Activated naive CD4-positive, alpha-beta T cell treated with anti-CD3 and anti-CD28 coated beads, Interleukin-2, amount 10 ng/mL, durations not matched to agents 7 days and 5 days (primary cell): ENCODE results near the gene RERE.

ENCODE experiments used
- CTCF ChIA-PET: fragments of 350-600 bp; sonication (Branson Sonifier 250); formaldehyde crosslinking; loops from one replicate; lab custom pipeline; 2021; ENCODE audit warnings: antibody characterized with exemption; lab: Charles Lee
- DNase-seq: peaks from one replicate; pipeline ENCODE4 v3.0.0-alpha.2; 2020
- H3K27ac Mint-ChIP-seq: one replicate; pipeline ENCODE4 v1.8.0; 2021; ENCODE audit warnings: mild to moderate bottlenecking, moderate library complexity, mixed read lengths
- H3K27me3 Mint-ChIP-seq: one replicate; pipeline ENCODE4 v1.8.0; 2021; ENCODE audit warnings: mild to moderate bottlenecking, mixed read lengths
- H3K36me3 Mint-ChIP-seq: one replicate; pipeline ENCODE4 v1.8.0; 2021; ENCODE audit warnings: mixed read lengths
- H3K4me1 Mint-ChIP-seq: one replicate; pipeline ENCODE4 v1.8.0; 2021; ENCODE audit warnings: mixed read lengths
- H3K4me3 Mint-ChIP-seq: one replicate; pipeline ENCODE4 v1.8.0; 2021; ENCODE audit warnings: mild to moderate bottlenecking, moderate library complexity, mixed read lengths
- H3K9me3 Mint-ChIP-seq: one replicate; pipeline ENCODE4 v1.8.0; 2021; ENCODE audit warnings: mixed read lengths

The RERE gene

DNA sequence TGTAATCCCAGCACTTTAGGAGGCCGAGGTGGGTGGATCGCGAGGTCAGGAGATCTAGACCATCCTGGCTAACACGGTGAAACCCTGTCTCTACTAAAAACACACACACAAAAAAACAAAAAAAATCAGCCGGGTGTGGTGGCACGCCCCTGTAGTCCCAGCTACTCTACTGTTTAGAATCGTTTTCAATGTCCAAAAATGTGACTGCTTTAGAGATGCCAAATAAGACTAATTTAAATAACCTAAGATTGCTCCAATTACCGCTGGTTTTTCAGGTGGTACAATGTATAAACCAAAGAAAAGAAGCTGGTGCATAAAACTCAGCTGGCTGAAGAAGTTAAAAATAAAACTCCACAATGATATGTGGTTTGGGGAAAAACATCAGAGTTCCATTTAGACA is 132.0 kb downstream of the RERE start:
- Mint-ChIP-seq H3K4me1 (peaks cover 47% of the 10 kb centered on the region), H3K27ac (no peak overlapping the region), H3K36me3 (peaks cover 17% of the 10 kb centered on the region), H3K27me3 (no peaks in the 10 kb centered on the region), H3K4me3 (no peak overlapping the region), H3K9me3 (no peaks in the 10 kb centered on the region)
- DNase-seq = no peak
- CTCF ChIA-PET = interaction anchor here (3.2 kb wide), 1 partner anchor 14 kb away, joined by 10 read pairs; no protein-coding TSS in a partner anchor

DNA sequence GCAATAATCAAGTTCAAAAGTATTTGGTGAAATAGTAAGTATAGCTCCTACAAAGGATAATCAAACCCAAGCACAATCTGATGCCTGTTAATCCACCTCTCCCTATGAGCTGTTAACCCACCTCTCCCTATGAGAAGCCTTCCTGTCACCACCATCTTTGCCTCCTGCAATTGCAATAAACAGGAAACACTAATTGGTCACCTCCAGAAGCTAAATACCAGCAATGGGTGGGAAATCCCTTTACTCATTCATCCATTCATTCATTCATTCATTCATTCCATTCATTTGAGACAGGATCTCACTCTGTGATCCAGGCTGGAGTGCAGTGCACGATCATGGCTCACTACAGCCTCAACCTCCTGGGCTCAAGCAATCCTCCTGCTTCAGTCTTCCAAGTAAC is 132.8 kb downstream of the RERE start:
- no peaks in the 10 kb centered on the region for H3K9me3 Mint-ChIP-seq
- no peak overlapping the region for H3K4me3 Mint-ChIP-seq
- no peak for DNase-seq
- CTCF ChIA-PET = interaction anchor here (3.2 kb wide), 1 partner anchor 13 kb away, joined by 10 read pairs; no protein-coding TSS in a partner anchor
- no peaks in the 10 kb centered on the region for H3K27me3 Mint-ChIP-seq
- no peak overlapping the region for H3K27ac Mint-ChIP-seq
- peaks cover 11% of the 10 kb centered on the region for H3K36me3 Mint-ChIP-seq
- H3K4me1 Mint-ChIP-seq = peaks cover 45% of the 10 kb centered on the region

DNA sequence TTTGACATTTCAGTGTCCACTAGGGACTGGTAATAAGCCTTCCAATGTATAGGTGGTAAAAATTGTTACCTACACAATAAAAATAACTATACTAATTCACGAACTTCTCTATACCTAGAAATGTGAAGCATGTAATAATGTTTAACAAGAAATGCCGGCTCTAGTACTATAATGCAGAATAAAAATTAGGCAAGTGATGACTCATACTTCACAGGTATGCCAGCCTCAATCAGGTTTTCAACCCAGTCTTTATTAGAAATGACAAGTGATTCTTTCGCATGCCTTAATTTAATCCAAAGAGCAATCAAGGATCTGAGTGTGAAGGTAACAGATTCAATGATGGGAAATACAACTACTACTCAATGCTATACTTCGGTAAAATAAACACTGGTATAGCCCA is 134.9 kb downstream of the RERE start:
- H3K27me3 Mint-ChIP-seq = no peaks in the 10 kb centered on the region
- H3K4me1 Mint-ChIP-seq = peaks cover 40% of the 10 kb centered on the region
- no peaks in the 10 kb centered on the region for H3K9me3 Mint-ChIP-seq
- H3K27ac Mint-ChIP-seq = no peak overlapping the region
- no peak overlapping the region for H3K4me3 Mint-ChIP-seq
- CTCF ChIA-PET = no interaction called here
- H3K36me3 Mint-ChIP-seq = peaks cover 17% of the 10 kb centered on the region
- no peak for DNase-seq

DNA sequence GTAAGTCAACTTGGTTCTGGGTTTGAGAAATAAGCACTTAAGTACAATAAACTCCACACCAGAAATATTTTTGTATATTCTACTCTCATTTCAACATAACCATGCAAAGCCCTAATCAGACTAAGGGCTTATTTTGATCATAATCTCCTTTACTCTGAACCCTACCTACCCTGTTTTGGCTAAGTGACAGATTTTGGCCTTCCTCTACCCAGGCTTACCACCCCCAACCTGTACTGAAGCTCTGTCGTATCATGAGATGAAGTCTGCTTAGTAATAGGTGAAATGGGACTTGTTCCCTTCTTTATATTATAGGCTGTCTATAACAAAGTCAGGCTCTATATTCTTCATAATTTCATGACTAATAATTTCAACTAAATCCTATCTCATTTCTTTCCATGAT is 135.5 kb downstream of the RERE start:
- Mint-ChIP-seq H3K4me3 (no peak overlapping the region), H3K4me1 (peaks cover 36% of the 10 kb centered on the region), H3K9me3 (no peaks in the 10 kb centered on the region), H3K36me3 (peaks cover 19% of the 10 kb centered on the region), H3K27ac (no peak overlapping the region), H3K27me3 (no peaks in the 10 kb centered on the region)
- no peak for DNase-seq
- CTCF ChIA-PET = no interaction called here

DNA sequence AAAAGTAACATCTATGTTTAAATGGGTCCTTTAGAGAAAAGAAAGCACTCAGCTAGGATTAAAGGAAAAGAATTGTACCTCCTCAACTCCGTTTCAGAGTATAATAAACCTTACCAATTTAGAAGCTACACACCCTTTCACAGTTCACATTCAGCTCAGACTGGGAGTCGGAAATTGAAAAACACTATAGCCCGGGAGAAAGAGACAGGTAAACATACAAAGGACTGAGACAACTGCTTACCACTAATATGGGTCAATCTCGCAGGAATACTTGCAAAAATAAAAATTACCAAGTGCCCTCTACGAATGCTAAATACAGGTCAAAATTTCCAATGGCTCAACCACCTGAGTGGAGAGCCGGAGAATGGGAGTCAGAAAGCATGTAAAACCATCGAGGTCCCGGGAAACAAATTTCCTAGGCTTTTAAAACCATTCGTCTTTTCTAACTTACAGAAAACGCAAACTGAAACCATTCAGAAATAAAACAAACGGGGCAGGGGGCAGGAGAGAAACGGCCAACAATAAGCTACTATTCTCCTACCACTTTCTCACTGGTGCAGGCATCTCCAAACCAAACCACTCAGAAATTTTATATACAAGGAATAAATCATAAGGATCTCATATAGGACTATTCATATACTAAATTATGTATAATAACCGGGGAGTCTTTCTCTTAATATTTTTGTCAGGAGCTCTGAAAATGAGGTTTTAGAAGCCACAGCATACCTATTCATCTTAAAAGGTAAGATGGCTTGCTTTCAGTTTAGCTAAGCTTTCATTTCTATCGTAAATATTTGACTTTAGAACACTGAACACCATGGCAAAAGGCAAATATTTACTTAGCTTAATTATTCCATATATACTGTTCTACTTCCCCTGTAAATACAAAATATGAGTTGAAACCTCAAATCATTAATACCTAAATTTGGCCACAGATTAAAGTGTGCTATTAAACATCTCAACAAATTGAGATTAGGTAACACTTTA is 136.5 kb downstream of the RERE start:
- Mint-ChIP-seq H3K36me3 (peaks cover 14% of the 10 kb centered on the region), H3K4me3 (no peak overlapping the region), H3K9me3 (no peaks in the 10 kb centered on the region), H3K27me3 (no peaks in the 10 kb centered on the region), H3K4me1 (peaks cover 32% of the 10 kb centered on the region), H3K27ac (no peak overlapping the region)
- DNase-seq = no peak
- CTCF ChIA-PET = interaction anchor here (1.0 to 1.3 kb wide), 2 partner anchors 10 to 177 kb away, joined by 3 to 7 read pairs; no protein-coding TSS in a partner anchor

DNA sequence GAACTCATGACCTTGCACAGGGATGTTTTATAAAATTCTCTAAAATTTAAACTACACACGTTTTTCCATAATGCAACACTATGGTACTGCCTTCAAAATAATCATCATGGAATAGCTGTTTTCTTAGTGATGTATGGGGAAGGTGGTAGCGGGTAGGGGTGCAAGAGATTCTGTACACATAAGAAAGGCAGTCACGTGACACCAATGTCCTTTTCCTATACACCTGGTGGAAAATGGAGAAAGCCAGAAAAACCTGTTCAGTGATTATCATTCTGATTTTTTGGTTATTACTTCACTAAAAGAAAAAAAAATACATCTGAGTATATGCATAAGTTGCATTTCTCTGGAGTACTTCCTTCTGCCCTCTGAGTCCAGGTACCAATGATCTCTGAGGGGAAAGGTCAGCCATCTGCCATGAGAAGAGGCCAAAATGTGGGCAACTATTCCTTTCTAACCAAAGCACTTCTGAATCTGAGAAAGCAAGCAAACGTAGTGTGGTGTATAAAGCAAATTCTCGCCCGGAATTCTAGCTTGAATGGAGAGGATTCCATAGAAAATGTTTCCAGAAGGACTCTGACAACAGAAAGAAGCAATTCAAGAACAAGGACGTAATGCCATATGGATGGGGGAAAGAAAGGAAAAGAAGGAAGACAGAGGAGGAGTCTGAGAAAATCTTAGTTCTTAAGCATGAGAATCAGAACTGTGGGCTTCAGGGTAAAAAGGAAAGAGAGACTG is 137.3 kb downstream of the RERE start:
- CTCF ChIA-PET = interaction anchor here (1.0 to 1.4 kb wide), 3 partner anchors 9 to 178 kb away, joined by 3 to 7 read pairs (median 3); no protein-coding TSS in a partner anchor
- no peak for DNase-seq
- Mint-ChIP-seq H3K4me1 (peaks cover 27% of the 10 kb centered on the region), H3K9me3 (no peaks in the 10 kb centered on the region), H3K27ac (no peak overlapping the region), H3K36me3 (peaks cover 12% of the 10 kb centered on the region), H3K27me3 (no peaks in the 10 kb centered on the region), H3K4me3 (no peak overlapping the region)

DNA sequence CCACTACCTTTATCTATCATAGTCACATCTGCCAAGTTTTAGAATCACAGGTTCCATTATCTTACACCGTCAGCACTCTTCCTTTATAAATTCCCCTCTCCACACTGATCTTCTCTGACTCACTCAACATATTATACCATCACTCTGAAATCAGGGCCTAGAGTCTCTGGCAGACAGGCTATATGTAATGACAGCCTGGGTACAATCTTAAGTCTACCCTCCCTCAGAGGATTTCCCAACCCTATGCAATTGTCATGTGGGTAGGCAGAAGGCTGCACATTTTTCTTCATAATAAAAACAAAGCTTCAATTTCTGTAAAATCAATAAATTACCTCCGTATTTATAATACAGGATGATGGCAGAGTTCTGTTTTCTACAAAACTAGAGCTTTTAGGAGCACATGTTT is 138.0 kb downstream of the RERE start:
- Mint-ChIP-seq H3K4me3 (no peak overlapping the region), H3K9me3 (no peaks in the 10 kb centered on the region), H3K27me3 (no peaks in the 10 kb centered on the region), H3K4me1 (peaks cover 20% of the 10 kb centered on the region), H3K36me3 (peaks cover 11% of the 10 kb centered on the region), H3K27ac (no peak overlapping the region)
- DNase-seq = no peak
- CTCF ChIA-PET = interaction anchor here (1.4 kb wide), 1 partner anchor 47 kb away, joined by 3 read pairs; no protein-coding TSS in a partner anchor

DNA sequence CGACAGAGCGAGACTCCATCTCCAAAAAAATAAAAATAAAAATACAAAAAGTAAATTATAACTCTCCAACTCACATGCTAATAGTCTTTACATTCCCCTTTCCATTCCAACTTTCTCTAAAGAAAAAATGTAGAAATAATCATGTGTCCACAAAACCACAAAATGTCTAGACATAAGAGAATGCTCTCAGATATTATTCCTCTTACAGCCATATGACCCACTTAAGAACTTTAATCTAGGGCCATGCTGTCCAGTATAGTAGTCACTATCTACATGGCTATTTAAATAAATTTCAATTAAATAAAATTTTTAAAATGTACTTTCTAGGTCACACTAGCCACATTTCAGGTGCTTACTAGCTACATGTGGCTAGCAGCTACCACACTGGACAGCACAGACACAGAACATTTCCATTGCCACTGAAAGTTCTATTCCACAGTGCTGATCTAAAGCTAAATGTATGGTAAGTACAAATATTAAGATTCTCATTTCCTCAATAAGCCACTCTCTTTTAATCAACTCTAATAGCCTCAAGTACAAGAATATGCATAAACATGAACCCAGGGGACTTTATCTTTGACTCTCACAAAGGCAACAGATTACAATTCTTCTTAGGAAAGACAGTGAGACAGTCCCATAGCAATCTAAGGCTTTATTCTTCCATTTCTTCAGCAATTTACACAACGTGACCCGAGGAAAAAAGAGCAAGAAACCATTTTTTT is 138.6 kb downstream of the RERE start:
- no peaks in the 10 kb centered on the region for H3K27me3 Mint-ChIP-seq
- no peak overlapping the region for H3K27ac Mint-ChIP-seq
- no peak overlapping the region for H3K4me3 Mint-ChIP-seq
- CTCF ChIA-PET = interaction anchor here (1.4 kb wide), 1 partner anchor 47 kb away, joined by 3 read pairs; no protein-coding TSS in a partner anchor
- peaks cover 18% of the 10 kb centered on the region for H3K4me1 Mint-ChIP-seq
- peaks cover 12% of the 10 kb centered on the region for H3K36me3 Mint-ChIP-seq
- H3K9me3 Mint-ChIP-seq = no peaks in the 10 kb centered on the region
- no peak for DNase-seq

DNA sequence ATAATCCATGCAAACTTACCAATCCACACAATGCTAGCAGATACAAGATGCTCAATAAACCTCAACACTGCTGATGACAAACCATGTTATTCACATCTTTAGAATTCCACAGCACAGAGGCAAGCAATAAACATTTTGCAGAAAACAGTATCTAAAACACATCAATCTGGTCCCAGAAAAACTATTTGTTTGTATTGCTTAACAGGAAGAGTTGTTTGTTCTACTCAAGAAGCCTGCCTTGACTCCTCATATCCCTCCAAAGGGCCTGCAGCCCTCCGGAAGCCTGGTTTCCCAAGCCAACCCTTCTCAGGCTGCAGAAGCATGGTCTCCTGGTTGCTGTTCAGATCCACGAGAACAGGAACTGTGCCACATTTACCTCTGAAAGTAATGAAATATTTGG is 139.7 kb downstream of the RERE start:
- Mint-ChIP-seq H3K4me1 (peaks cover 15% of the 10 kb centered on the region), H3K36me3 (peaks cover 12% of the 10 kb centered on the region), H3K27me3 (no peaks in the 10 kb centered on the region), H3K9me3 (no peaks in the 10 kb centered on the region), H3K4me3 (no peak overlapping the region), H3K27ac (no peak overlapping the region)
- CTCF ChIA-PET = no interaction called here
- no peak for DNase-seq

DNA sequence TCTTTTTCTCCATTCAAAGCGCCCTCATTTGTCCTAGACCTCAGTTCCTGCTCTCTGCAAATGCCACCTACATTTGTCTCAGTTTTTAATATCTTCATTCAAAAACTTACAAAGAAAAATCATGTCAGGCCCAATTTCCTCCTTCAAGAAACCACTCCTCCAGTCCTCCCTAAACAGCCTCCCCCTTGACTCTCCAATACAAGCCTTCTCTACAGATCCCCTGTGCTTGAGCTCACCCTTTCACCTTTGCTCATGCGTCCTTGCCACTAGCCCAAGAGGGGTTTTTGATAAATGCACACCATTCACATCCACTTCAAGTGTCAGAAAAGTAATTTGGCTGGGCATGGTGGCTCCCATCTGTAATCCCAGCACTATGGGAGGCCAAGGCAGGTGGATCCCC is 140.6 kb downstream of the RERE start:
- Mint-ChIP-seq H3K4me1 (peaks cover 19% of the 10 kb centered on the region), H3K4me3 (no peak overlapping the region), H3K27me3 (no peaks in the 10 kb centered on the region), H3K27ac (no peak overlapping the region), H3K36me3 (peaks cover 12% of the 10 kb centered on the region), H3K9me3 (no peaks in the 10 kb centered on the region)
- DNase-seq = no peak
- CTCF ChIA-PET = no interaction called here

DNA sequence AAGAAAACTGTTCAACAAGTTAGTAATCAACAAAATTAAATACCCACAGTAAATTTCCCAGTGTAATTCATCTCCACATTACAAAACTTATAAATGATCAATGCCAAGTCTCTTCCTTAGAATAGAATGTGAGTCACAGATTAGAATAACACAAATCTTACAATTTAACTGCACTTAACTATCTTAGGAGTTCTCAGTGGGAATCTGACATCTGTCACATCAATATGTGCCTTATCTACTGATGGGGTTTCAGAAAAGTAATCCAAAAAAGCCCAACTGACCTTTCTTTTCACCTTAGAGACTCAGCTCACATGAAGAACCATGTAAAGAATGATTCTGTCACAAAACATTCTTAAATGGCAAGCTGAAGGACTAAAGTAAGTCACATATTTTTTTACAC is 141.4 kb downstream of the RERE start:
- Mint-ChIP-seq H3K36me3 (peaks cover 12% of the 10 kb centered on the region), H3K27ac (no peak overlapping the region), H3K4me3 (no peak overlapping the region), H3K9me3 (no peaks in the 10 kb centered on the region), H3K27me3 (no peaks in the 10 kb centered on the region), H3K4me1 (peaks cover 24% of the 10 kb centered on the region)
- CTCF ChIA-PET = no interaction called here
- no peak for DNase-seq

DNA sequence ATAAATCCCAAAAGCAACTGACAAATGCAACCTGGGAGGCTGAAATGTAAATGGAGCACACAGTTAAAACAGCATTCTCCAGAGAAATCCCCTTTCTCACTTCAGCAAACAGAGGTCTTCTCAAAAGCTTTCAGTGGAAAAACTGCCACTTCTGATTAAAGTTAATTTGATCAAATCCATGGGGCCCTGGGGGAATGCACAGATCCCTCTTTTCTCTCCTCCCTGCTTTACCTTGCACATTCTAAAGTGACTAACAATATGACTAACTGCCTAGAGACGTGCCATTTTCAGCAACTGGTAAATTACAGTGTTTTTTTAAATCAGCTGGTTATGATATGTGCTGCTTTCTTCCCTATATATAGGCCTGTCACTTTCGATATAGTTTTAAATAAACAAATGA is 142.5 kb downstream of the RERE start:
- H3K27me3 Mint-ChIP-seq = no peaks in the 10 kb centered on the region
- no peak overlapping the region for H3K27ac Mint-ChIP-seq
- no peaks in the 10 kb centered on the region for H3K9me3 Mint-ChIP-seq
- no peak for DNase-seq
- peaks cover 36% of the 10 kb centered on the region for H3K4me1 Mint-ChIP-seq
- peaks cover 12% of the 10 kb centered on the region for H3K36me3 Mint-ChIP-seq
- no peak overlapping the region for H3K4me3 Mint-ChIP-seq
- CTCF ChIA-PET = interaction anchor here (0.5 to 6.4 kb wide), 5 partner anchors 15 to 132 kb away, joined by 3 to 102 read pairs (median 3); no protein-coding TSS in a partner anchor

DNA sequence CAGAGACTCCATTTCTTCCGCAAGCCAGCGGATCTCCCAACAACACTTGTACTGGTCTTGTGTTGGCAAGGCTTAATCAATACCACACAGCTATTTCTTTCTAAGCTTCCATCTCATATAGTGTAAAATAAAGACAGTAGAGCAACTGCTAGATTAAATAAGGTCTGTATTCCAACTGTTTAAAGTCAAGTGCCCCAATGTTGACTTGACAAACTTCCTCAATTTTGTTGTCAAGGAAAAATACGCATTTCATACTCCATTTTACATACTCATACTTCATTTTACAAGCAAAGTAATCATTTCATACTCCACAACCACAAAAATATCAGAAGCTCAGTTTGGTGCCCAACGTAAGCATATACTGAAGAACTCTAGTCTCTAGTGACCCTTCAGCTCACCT is 143.0 kb downstream of the RERE start:
- no peak overlapping the region for H3K27ac Mint-ChIP-seq
- peaks cover 40% of the 10 kb centered on the region for H3K4me1 Mint-ChIP-seq
- CTCF ChIA-PET = interaction anchor here (0.5 to 6.4 kb wide), 6 partner anchors 14 to 174 kb away, joined by 3 to 102 read pairs (median 4); no protein-coding TSS in a partner anchor
- H3K36me3 Mint-ChIP-seq = peaks cover 12% of the 10 kb centered on the region
- H3K27me3 Mint-ChIP-seq = no peaks in the 10 kb centered on the region
- DNase-seq = no peak
- no peaks in the 10 kb centered on the region for H3K9me3 Mint-ChIP-seq
- H3K4me3 Mint-ChIP-seq = no peak overlapping the region
